ENCODE results near the gene PORCN.

PORCN gene

DNA sequence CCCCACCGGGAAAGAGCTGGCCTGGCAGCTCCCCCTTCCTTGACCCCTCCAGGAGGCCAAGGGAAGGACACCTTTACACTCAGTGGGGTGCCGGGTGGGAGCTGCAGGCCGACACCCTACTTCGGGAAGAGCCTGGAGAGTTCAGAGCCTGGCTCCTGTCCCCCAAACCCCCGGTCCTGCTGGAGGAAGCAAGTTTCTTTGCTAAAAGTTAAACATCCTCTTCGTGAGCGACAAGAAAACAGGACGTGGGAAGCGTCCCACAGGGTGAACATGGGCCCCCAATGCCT, 35.1 kb upstream of the PORCN start:
- TF ChIP-seq EZH2 (IDR thresholded peaks at IDR 0.05) (no peak), POLR2AphosphoS5 (IDR thresholded peaks at IDR 0.05; ENCODE audit: borderline replicate concordance, low read depth, low read length) (no peak), FOXP2 (optimal IDR thresholded peaks at IDR 0.05; ENCODE audit: control extremely low read depth, extremely low read length, insufficient read depth) (no peak)
- no peak overlapping the region for H3K9ac ChIP-seq (ENCODE audit: insufficient read length)
- H3K36me3 ChIP-seq (ENCODE audit: insufficient read depth, low read length), result no peaks in the 10 kb centered on the region
- H3K27ac ChIP-seq, result peak overlapping the region; percentile 92
- DNase-seq (ENCODE audit: low read depth, low spot score), result no peak
- peak overlapping the region; percentile 24; the same call in 1 of the 2 replicates for H3K4me3 ChIP-seq
- no peaks in the 10 kb centered on the region for H3K9me3 ChIP-seq (ENCODE audit: low read depth, low read length)

DNA sequence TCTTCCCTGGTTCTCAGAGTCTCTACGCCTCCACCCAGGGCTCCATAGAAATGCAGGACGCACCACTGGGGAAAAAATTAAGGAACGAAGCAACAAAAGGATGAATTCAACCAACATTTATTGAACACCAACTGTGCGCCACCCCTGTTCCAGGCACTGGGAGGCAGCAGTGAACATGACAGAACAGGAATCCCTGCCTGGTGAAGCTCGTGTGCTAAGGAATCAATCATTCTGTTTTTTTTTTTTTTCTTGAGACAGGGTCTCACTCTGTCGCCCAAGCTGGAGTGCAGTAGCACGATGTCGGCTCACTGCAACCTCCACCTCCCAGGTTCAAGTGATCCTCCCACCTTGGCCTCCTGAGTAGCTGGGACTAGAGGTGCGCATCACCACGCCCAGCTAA, 34.7 kb upstream of the PORCN start:
- TF ChIP-seq POLR2AphosphoS5 (IDR thresholded peaks at IDR 0.05; ENCODE audit: borderline replicate concordance, low read depth, low read length) (no peak), EZH2 (IDR thresholded peaks at IDR 0.05) (no peak), FOXP2 (optimal IDR thresholded peaks at IDR 0.05; ENCODE audit: control extremely low read depth, extremely low read length, insufficient read depth) (no peak)
- DNase-seq (ENCODE audit: low read depth, low spot score), result no peak
- Histone ChIP-seq H3K27ac (peak overlapping the region; percentile 92), H3K36me3 (ENCODE audit: insufficient read depth, low read length) (no peaks in the 10 kb centered on the region), H3K9me3 (ENCODE audit: low read depth, low read length) (no peaks in the 10 kb centered on the region), H3K4me3 (peak overlapping the region; percentile 24), H3K9ac (ENCODE audit: insufficient read length) (no peak overlapping the region)

DNA sequence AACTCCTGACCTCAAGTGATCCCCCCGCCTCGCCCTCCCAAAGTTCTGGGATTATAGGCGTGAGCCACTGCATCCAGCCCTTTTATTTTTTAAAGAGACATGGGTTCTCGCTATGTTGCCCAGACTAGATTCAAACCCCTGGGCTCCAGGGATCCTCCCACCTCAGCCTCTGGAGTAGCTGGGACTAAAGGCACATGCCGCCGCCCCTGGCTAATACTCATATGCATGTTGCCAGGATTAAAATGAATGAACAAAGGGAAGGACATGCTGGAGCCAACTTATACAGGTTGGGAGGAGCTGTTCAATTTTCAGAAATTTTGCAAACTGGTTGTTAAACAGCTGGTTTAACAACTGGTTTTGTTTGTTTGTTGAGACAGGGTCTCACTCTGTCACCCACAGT, 34.2 kb upstream of the PORCN start:
- Histone ChIP-seq H3K27ac (peak overlapping the region; percentile 92; the same call in 1 of the 2 replicates), H3K9me3 (ENCODE audit: low read depth, low read length) (no peaks in the 10 kb centered on the region), H3K9ac (ENCODE audit: insufficient read length) (no peak overlapping the region), H3K4me3 (peak overlapping the region; percentile 89), H3K36me3 (ENCODE audit: insufficient read depth, low read length) (no peaks in the 10 kb centered on the region)
- no peak for TF ChIP-seq EZH2 (IDR thresholded peaks at IDR 0.05)
- TF ChIP-seq FOXP2 (optimal IDR thresholded peaks at IDR 0.05; ENCODE audit: control extremely low read depth, extremely low read length, insufficient read depth), result no peak
- no peak for TF ChIP-seq POLR2AphosphoS5 (IDR thresholded peaks at IDR 0.05; ENCODE audit: borderline replicate concordance, low read depth, low read length)
- DNase-seq (ENCODE audit: low read depth, low spot score), result no peak

DNA sequence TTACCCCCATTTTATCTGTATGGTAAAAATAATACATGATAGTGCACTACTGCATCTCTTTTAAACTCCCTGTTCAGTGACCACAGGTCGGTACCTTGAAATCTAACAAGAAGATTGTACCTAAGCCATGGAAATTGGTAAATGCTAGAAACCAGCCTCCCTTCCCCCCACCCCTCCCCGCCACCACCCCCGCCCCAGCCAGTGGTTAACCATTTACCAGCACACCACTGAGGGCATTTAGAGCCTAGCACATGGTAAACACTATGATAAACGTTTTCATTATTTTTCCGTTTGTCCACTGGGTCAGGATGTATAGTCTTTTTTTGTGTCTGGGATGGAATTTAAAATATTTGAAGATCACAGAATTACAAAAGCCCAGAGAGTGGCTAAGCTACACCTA, 33.5 kb upstream of the PORCN start:
- H3K9ac ChIP-seq (ENCODE audit: insufficient read length), result peak overlapping the region; percentile 91
- H3K9me3 ChIP-seq (ENCODE audit: low read depth, low read length), result no peaks in the 10 kb centered on the region
- DNase-seq (ENCODE audit: low read depth, low spot score), result no peak
- H3K4me3 ChIP-seq, result peak overlapping the region; percentile 89
- TF ChIP-seq EZH2 (IDR thresholded peaks at IDR 0.05) (no peak), FOXP2 (optimal IDR thresholded peaks at IDR 0.05; ENCODE audit: control extremely low read depth, extremely low read length, insufficient read depth) (no peak), POLR2AphosphoS5 (IDR thresholded peaks at IDR 0.05; ENCODE audit: borderline replicate concordance, low read depth, low read length) (no peak)
- H3K36me3 ChIP-seq (ENCODE audit: insufficient read depth, low read length), result no peaks in the 10 kb centered on the region; the same call in 1 of the 2 replicates
- H3K27ac ChIP-seq, result peak overlapping the region; percentile 92; the same call in 1 of the 2 replicates

DNA sequence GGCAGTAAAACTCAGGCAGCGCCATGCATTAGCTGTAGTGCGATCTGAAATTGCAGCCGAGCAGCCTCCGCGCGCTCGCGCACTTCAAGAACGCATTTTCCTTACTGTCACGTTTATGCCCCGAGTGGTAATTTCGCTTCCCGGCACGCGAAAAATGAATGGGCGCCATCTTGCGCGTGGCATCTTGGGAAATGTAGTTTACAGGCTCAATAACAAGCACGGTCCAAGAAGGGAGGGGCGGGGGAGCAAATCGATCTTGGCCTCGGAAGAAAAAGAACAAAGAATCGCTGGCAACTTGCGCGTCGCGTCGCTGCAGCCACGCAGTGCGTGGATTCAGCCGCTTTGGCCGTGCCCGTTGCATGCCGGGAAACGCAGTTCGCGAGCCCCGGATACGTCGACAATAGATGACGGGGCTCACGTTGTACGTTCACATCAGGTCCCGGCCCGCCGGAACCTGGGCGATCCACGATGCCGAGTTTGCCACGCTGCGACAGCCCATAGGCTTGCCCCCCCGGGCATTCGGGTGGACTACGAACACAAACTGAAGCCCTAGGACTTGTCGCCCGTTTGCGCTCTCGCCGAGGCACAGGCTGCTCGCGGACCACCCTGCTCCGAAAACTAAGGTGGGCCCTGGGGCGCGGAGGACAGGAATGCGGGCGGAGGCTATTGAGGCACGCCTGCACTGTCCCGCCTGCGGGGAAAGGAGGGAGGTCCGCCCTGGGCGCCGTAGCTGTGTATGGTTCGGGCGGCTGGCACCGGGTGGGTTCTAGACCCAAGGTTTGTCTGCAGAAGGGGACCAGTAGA, 32.8 kb upstream of the PORCN start, which contains the start of gene FTSJ1:
Gene FTSJ1 (plus strand): TSS at position 426 of the 804 bp plus-strand sequence. CDS start 1,849 bp downstream, outside the sequence.
- peak within 1 kb of the TSS; percentile 89 for H3K4me3 ChIP-seq
- TF ChIP-seq EZH2 (IDR thresholded peaks at IDR 0.05) (no peak), POLR2AphosphoS5 (IDR thresholded peaks at IDR 0.05; ENCODE audit: borderline replicate concordance, low read depth, low read length) (peak; percentile 68; the same call in 1 of the 2 replicates)
- DNase-seq (ENCODE audit: low read depth, low spot score), result peak; percentile 73
- peak within 1 kb of the TSS; percentile 92 for H3K27ac ChIP-seq
- peaks cover under 1% of the 10 kb centered on the region; the same call in 1 of the 2 replicates for H3K36me3 ChIP-seq (ENCODE audit: insufficient read depth, low read length)
- H3K9ac ChIP-seq (ENCODE audit: insufficient read length), result peak within 1 kb of the TSS; percentile 91
- no peaks in the 10 kb centered on the region for H3K9me3 ChIP-seq (ENCODE audit: low read depth, low read length)

DNA sequence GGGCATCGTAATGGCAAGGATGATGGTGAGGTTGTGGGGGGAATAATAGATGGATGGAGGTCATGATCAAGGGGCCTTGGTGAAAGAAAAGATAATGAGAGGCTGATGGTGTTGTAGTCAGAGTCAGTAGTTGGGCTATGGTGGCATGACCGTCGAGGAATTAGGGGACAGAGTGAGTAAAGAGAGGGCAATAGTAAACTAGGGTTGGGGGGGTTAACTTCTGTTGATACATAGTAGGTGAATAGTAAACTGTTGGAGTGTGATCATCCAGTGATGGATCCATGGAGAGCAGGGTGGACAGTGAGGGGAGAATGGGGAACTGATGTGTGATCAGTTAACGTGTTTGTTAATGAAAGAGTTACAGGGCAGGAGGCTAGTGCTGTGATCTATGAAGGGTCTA, 31.9 kb upstream of the PORCN start:
- Histone ChIP-seq H3K4me3 (peak overlapping the region; percentile 89), H3K36me3 (ENCODE audit: insufficient read depth, low read length) (peaks cover 10% of the 10 kb centered on the region; the same call in 1 of the 2 replicates), H3K9me3 (ENCODE audit: low read depth, low read length) (no peaks in the 10 kb centered on the region), H3K9ac (ENCODE audit: insufficient read length) (peak overlapping the region; percentile 91), H3K27ac (no peak overlapping the region)
- DNase-seq (ENCODE audit: low read depth, low spot score), result no peak
- TF ChIP-seq POLR2AphosphoS5 (IDR thresholded peaks at IDR 0.05; ENCODE audit: borderline replicate concordance, low read depth, low read length) (no peak), EZH2 (IDR thresholded peaks at IDR 0.05) (no peak), FOXP2 (optimal IDR thresholded peaks at IDR 0.05; ENCODE audit: control extremely low read depth, extremely low read length, insufficient read depth) (no peak)

DNA sequence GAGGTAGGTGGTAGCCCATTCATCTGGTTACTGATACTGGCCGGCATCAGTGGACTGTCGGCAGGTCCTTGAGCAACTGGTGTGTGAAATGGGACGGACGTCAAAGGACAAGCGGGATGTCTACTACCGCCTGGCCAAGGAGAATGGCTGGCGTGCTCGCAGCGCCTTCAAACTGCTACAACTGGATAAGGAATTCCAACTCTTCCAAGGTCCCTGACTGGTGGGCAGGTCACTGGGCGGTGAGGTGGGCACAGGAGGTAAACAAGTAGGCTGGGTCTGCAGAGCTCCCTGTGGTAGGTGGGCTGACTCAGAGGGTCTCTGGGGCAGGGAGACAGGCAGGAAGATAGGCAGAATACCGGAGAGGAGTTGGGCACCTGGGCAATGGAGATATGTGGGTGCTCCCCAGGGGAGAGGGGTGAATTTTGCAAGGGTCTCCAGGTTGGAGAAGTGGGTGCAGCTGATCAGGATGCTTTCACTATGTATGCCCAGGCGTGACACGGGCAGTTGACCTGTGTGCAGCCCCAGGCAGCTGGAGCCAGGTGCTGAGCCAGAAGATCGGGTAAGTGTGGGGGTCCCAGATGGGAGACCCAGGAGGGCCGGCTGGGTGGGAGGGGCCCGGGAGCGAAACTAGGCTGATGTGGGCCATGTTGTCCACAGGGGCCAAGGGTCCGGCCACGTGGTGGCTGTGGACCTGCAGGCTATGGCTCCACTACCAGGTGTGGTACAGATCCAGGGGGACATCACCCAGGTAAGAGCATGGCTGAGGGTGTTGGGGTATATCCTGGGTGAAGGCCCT, 30.6 kb upstream of the PORCN start:
- no peak overlapping the region for H3K4me3 ChIP-seq
- H3K36me3 ChIP-seq (ENCODE audit: insufficient read depth, low read length), result peaks cover 18% of the 10 kb centered on the region; the same call in 1 of the 2 replicates
- no peaks in the 10 kb centered on the region for H3K9me3 ChIP-seq (ENCODE audit: low read depth, low read length)
- no peak for DNase-seq (ENCODE audit: low read depth, low spot score)
- TF ChIP-seq POLR2AphosphoS5 (IDR thresholded peaks at IDR 0.05; ENCODE audit: borderline replicate concordance, low read depth, low read length) (no peak), EZH2 (IDR thresholded peaks at IDR 0.05) (no peak), FOXP2 (optimal IDR thresholded peaks at IDR 0.05; ENCODE audit: control extremely low read depth, extremely low read length, insufficient read depth) (no peak)
- H3K27ac ChIP-seq, result no peak overlapping the region
- no peak overlapping the region for H3K9ac ChIP-seq (ENCODE audit: insufficient read length)

DNA sequence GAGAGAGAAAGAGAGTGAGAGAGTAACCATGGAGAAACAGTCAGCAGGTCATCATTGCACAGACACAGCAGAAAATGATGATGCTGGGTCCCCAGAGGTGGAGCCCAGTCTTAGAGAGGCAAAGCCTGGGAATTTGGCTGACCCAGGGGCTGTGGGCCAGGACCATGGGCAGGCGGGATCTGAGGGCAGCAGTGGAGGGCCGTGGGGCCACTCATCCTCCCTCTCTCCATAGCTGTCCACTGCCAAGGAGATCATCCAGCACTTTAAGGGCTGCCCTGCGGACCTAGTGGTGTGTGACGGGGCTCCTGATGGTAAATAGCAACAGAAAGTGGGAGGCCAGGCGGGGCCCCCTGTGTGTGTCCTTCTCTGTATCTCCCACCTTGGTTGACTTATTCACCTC, 30.0 kb upstream of the PORCN start:
- TF ChIP-seq POLR2AphosphoS5 (IDR thresholded peaks at IDR 0.05; ENCODE audit: borderline replicate concordance, low read depth, low read length), result no peak
- peaks cover 18% of the 10 kb centered on the region; the same call in 1 of the 2 replicates for H3K36me3 ChIP-seq (ENCODE audit: insufficient read depth, low read length)
- no peak overlapping the region for H3K4me3 ChIP-seq
- H3K9me3 ChIP-seq (ENCODE audit: low read depth, low read length), result no peaks in the 10 kb centered on the region
- no peak overlapping the region for H3K27ac ChIP-seq
- H3K9ac ChIP-seq (ENCODE audit: insufficient read length), result no peak overlapping the region
- DNase-seq (ENCODE audit: low read depth, low spot score), result no peak
